Psoas muscle (tissue), 8 donors: ENCODE measurements around the gene AHNAK2. TPM values are rescaled to one million over a fixed set of nuclear protein-coding genes. Genes with fewer than 3 reads are reported as not detected.
A peak's percentile ranks its signal among the peaks of the same experiment; 100 is the strongest.

ENCODE experiments used
- ATAC-seq, 4 donors: fragments of 200-7000 bp; cut with Tn5 transposase; one replicate each; pipeline ENCODE4 v1.9.1; 2020; ENCODE audit warnings: moderate library complexity in 3 of 4, mild to moderate bottlenecking in 2 of 4
- DNase-seq, 2 donors: peaks; one replicate each; pipeline ENCODE4 v3.0.0-alpha.2; 2020
- H3K27ac ChIP-seq: fragments of 200-600 bp; one replicate; pipeline ENCODE4 v1.8.0; 2022
- H3K27me3 ChIP-seq, 3 donors: fragments of 200-600 bp in 1 of 3; one replicate each; pipeline versions ENCODE4 v1.6.1 to v1.8.0; 2013 to 2022; ENCODE audit warnings: low read length in 2 of 3, mild to moderate bottlenecking in 2 of 3, moderate library complexity in 1 of 3; ENCODE audit not compliant: insufficient read depth in 3 of 3
- H3K36me3 ChIP-seq, 2 donors: fragments of 200-600 bp in 1 of 2; one replicate each; pipeline versions ENCODE4 v1.6.1 to v1.8.0; 2013 to 2022; ENCODE audit warnings: low read depth in 1 of 2, mild to moderate bottlenecking in 1 of 2, moderate library complexity in 1 of 2; ENCODE audit not compliant: insufficient read depth in 1 of 2
- H3K4me1 ChIP-seq: fragments of 200-600 bp; one replicate; pipeline ENCODE4 v1.8.0; 2022
- H3K4me3 ChIP-seq: fragments of 200-600 bp; one replicate; pipeline ENCODE4 v1.8.0; 2022; ENCODE audit warnings: mild to moderate bottlenecking
- H3K9me3 ChIP-seq: fragments of 200-600 bp; one replicate; pipeline ENCODE4 v1.8.0; 2022
- WGBS, 3 donors: extraction: QIAGEN DNeasy Blood & Tissue Kit; methylation state at CpG; one replicate each; pipeline versions ENCODE4 v1.1.6 to v1.1.7; 2013; 5-methylcytosine and 5-hydroxymethylcytosine counted together
- intact Hi-C, 2 donors: fragments of 100-400 bp; cut with DNase I; formaldehyde crosslinking; loops; one replicate each; pipeline versions ENCODE4 v1.11.0 to v1.14.2; 2022
- polyA plus RNA-seq, 3 donors: library from polyadenylated mRNA; stranded (reverse); fragments of 200-250 nt; gene quantifications; one replicate each; pipeline ENCODE4 v1.2.3, GENCODE V29; 2013
- total RNA-seq, 4 donors: library from RNA; stranded (reverse); fragmentation: NEBNext Ultra II Directional in 2 of 4; extraction: Animal tissue kit (Norgen Biotek cat#: 25700) in 2 of 4; gene quantifications; one replicate each; pipeline versions ENCODE4 v1.2.1 to v1.2.4, GENCODE V29; 2021 to 2023
- TF ChIP-seq, protein P1 (sequence below): fragments of 200-600 bp; IDR thresholded peaks from one replicate; pipeline ENCODE4 v1.8.0; 2022; ENCODE audit warnings: antibody characterized with exemption
- donor health status: healthy with polysubstance abuse.
- donor health status: DM: no; HTN: no; CAD: no; lungs with moderate emphysema.
- donor health status: Bipolar disorder and iron deficiency.
- donor health status: healthy.
- donor health status: DM: yes; HTN: yes; CAD: no.
- donor health status: DM: no; HTN: no; CAD: no.
- donor health status: DM: no; HTN: no; CAD: no.
- donor health status: DM: yes; HTN: yes; CAD: no.

AHNAK2 gene
- total and polyA plus RNA-seq, 7 donors, result 0.69 to 4.7 (median 2.0) TPM

DNA sequence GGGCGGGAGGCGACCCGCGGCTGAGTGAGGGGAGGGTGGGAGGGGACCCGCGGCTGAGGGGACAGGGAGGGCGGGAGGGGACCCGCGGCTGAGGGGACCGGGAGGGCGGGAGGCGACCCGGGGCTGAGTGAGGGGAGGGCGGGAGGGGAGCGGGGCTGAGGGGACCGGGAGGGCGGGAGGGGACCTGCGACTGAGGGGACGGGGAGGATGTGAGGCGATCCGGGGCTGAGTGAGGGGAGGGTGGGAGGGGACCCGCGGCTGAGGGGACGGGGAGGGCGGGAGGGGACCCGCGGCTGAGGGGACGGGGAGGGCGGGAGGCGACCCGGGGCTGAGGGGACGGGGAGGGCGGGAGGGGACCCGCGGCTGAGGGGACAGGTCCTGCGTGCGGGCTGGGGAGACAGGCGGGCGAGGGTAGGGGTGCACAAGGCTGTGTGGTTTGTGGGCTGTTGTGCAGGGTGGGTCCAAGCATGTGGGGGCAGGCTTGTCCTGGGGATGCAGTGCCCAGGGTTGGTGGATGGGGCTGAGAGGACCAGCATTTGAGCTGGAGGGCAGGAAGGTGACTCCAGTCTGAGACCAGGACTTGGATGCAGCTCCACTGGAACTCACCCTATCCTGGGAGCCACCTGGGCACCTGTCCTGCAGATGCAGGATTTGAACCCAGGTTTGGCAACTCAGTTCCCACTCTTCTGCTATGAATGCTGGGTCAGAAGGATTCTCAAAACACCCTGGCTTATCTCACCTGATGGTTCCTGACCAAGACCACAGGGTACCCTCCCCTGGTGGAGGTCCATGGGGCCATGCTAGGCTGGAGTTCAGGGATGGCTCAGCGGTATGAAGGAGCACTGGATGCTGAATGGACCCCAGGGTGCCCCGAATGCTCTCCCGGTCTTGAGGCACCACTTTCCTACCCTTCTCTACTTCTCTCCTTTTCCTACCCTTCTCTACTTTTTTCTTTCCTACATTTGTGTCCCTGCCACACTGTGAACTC is 44.1 kb downstream of the AHNAK2 start:
- no peak for ATAC-seq
- Histone ChIP-seq H3K4me3 (peak overlapping the region; percentile 72), H3K4me1 (no peaks in the 10 kb centered on the region), H3K9me3 (no peaks in the 10 kb centered on the region), H3K27me3 (peaks cover 0 to 52% (median 6%) of the 10 kb centered on the region in 3 donors), H3K36me3 (no peaks in the 10 kb centered on the region), H3K27ac (no peak overlapping the region)
- DNase-seq, result no peak
- WGBS, 3 donors, result 17 to 37% (median 19%) methylated on average over 10 to 40 of the region's 42 CpGs
- intact Hi-C loops, result no loop called here
- TF ChIP-seq, protein P1, sequence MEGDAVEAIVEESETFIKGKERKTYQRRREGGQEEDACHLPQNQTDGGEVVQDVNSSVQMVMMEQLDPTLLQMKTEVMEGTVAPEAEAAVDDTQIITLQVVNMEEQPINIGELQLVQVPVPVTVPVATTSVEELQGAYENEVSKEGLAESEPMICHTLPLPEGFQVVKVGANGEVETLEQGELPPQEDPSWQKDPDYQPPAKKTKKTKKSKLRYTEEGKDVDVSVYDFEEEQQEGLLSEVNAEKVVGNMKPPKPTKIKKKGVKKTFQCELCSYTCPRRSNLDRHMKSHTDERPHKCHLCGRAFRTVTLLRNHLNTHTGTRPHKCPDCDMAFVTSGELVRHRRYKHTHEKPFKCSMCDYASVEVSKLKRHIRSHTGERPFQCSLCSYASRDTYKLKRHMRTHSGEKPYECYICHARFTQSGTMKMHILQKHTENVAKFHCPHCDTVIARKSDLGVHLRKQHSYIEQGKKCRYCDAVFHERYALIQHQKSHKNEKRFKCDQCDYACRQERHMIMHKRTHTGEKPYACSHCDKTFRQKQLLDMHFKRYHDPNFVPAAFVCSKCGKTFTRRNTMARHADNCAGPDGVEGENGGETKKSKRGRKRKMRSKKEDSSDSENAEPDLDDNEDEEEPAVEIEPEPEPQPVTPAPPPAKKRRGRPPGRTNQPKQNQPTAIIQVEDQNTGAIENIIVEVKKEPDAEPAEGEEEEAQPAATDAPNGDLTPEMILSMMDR, result no peak

GRCh38 chr14:104932676-104933631 is 45.2 kb downstream of the AHNAK2 start:
- peak; percentile 88 to 93 for DNase-seq
- no peaks in the 10 kb centered on the region for H3K9me3 ChIP-seq
- WGBS, 3 donors, result 5 to 6% (median 5%) methylated on average over 37 to 99 of the region's 100 CpGs
- no peaks in the 10 kb centered on the region for H3K36me3 ChIP-seq
- no peaks in the 10 kb centered on the region for H3K4me1 ChIP-seq
- H3K27ac ChIP-seq, result no peak overlapping the region
- peaks cover 0 to 48% (median 7%) of the 10 kb centered on the region in 3 donors for H3K27me3 ChIP-seq
- peak; percentile 83 to 94 (median 90) for ATAC-seq
- TF ChIP-seq, protein P1, result peak; percentile 66
- intact Hi-C loops, result no loop called here
- H3K4me3 ChIP-seq, result peak overlapping the region; percentile 72

DNA sequence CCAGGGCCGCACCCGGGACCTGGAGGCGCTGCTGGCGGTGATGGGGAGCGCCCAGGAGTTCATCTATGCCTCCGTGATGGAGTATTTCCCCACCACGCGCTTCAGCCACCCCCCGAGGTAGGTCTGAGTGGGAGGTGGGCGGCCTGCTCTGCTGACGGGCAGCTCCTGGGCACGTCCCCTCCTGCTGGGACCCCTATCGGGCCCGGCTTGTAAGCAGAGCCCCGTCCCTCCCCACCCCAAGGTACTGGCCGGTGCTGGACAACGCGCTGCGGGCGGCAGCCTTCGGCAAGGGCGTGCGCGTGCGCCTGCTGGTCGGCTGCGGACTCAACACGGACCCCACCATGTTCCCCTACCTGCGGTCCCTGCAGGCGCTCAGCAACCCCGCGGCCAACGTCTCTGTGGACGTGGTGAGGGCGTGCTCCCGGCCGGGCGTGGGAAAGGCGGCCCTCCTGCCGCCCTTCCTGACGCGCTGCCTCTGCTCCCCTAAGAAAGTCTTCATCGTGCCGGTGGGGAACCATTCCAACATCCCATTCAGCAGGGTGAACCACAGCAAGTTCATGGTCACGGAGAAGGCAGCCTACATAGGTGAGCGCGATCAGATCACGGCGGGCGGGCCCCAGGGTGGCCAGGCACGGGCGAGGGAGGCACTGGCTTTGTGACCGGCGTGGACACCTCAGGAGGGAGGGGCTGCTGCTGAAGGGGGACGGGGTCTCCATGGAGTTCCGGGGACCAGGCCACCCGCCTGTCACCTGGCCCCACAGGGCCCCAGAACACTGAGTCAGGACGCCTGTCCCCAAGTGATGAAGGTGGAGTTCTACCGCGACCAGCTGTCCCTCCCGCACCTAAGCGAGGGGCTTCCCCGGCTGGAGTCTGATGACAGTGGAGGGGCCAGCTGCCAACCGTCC is 46.2 kb downstream of the AHNAK2 start:
- Histone ChIP-seq H3K36me3 (no peaks in the 10 kb centered on the region), H3K4me3 (peak overlapping the region; percentile 72), H3K9me3 (no peaks in the 10 kb centered on the region), H3K27me3 (peaks cover 0 to 51% (median 9%) of the 10 kb centered on the region in 3 donors), H3K27ac (no peak overlapping the region), H3K4me1 (no peaks in the 10 kb centered on the region)
- TF ChIP-seq, protein P1, result no peak
- DNase-seq (no peak), ATAC-seq (no peak)
- intact Hi-C loops, result no loop called here
- 51 to 52% (median 51%) methylated on average over 56 to 64 of the region's 64 CpGs for WGBS, 3 donors

GRCh38 chr14:104931304-104931770 is 46.8 kb downstream of the AHNAK2 start:
- DNase-seq (no peak), ATAC-seq (no peak)
- Histone ChIP-seq H3K36me3 (no peaks in the 10 kb centered on the region), H3K27ac (no peak overlapping the region), H3K9me3 (no peaks in the 10 kb centered on the region), H3K4me1 (no peaks in the 10 kb centered on the region), H3K27me3 (peaks cover 0 to 52% (median 9%) of the 10 kb centered on the region in 3 donors), H3K4me3 (no peak overlapping the region)
- TF ChIP-seq, protein P1, result no peak
- WGBS, 3 donors, result 56 to 63% (median 62%) methylated on average over 8 to 9 of the region's 9 CpGs
- intact Hi-C loops, result no loop called here
